ENCODE results near the gene PRSS27.

The PRSS27 gene

GRCh38 chr16:2720064-2720457 is at the start of gene PRSS27:
Gene PRSS27, minus strand, starts transcription at chr16:2720224. Its CDS starts 64 bp downstream, at chr16:2720160.
- no peak for DNase-seq (ENCODE audit: low read depth)
- H3K4me3 ChIP-seq (ENCODE audit: low read depth, low read length), result peak within 1 kb of the TSS; percentile 67

GRCh38 chr16:2769675-2770056 is 49.6 kb upstream of the PRSS27 start:
- H3K4me3 ChIP-seq (ENCODE audit: low read depth, low read length), result no peak overlapping the region
- peak; percentile 42 for DNase-seq (ENCODE audit: low read depth)

GRCh38 chr16:2769100-2769529 is 49.1 kb upstream of the PRSS27 start:
- no peak for DNase-seq (ENCODE audit: low read depth)

GRCh38 chr16:2768403-2769089 is 48.5 kb upstream of the PRSS27 start:
- no peak overlapping the region for H3K4me3 ChIP-seq (ENCODE audit: low read depth, low read length)
- DNase-seq (ENCODE audit: low read depth), result no peak

More at GRCh38 chr16:2769100-2769529, 49.1 kb upstream of the PRSS27 start:
- no peak overlapping the region for H3K4me3 ChIP-seq (ENCODE audit: low read depth, low read length)

GRCh38 chr16:2767891-2768290 is 47.9 kb upstream of the PRSS27 start:
- H3K4me3 ChIP-seq (ENCODE audit: low read depth, low read length), result no peak overlapping the region
- DNase-seq (ENCODE audit: low read depth), result no peak

GRCh38 chr16:2767140-2767731 is 47.2 kb upstream of the PRSS27 start:
- DNase-seq (ENCODE audit: low read depth), result no peak
- no peak overlapping the region for H3K4me3 ChIP-seq (ENCODE audit: low read depth, low read length)

- H3K4me3 ChIP-seq (ENCODE audit: low read depth, low read length), result no peak overlapping the region
- DNase-seq (ENCODE audit: low read depth), result no peak
Measured at GRCh38 chr16:2766430-2767139, 46.6 kb upstream of the PRSS27 start.

- no peak for DNase-seq (ENCODE audit: low read depth)
- no peak overlapping the region for H3K4me3 ChIP-seq (ENCODE audit: low read depth, low read length)
Measured at GRCh38 chr16:2765462-2766404, 45.7 kb upstream of the PRSS27 start.

- DNase-seq (ENCODE audit: low read depth), result no peak
Measured at GRCh38 chr16:2764718-2765117, 44.7 kb upstream of the PRSS27 start.

GRCh38 chr16:2763173-2763572 is 43.1 kb upstream of the PRSS27 start:
- DNase-seq (ENCODE audit: low read depth), result no peak
- no peak overlapping the region for H3K4me3 ChIP-seq (ENCODE audit: low read depth, low read length)

More at GRCh38 chr16:2764718-2765117, 44.7 kb upstream of the PRSS27 start:
- H3K4me3 ChIP-seq (ENCODE audit: low read depth, low read length), result no peak overlapping the region

GRCh38 chr16:2762711-2763110 is 42.7 kb upstream of the PRSS27 start:
- H3K4me3 ChIP-seq (ENCODE audit: low read depth, low read length), result no peak overlapping the region
- DNase-seq (ENCODE audit: low read depth), result no peak

- no peak overlapping the region for H3K4me3 ChIP-seq (ENCODE audit: low read depth, low read length)
- no peak for DNase-seq (ENCODE audit: low read depth)
Measured at GRCh38 chr16:2761886-2762583, 42.0 kb upstream of the PRSS27 start.

- H3K4me3 ChIP-seq (ENCODE audit: low read depth, low read length), result no peak overlapping the region
- no peak for DNase-seq (ENCODE audit: low read depth)
Measured at GRCh38 chr16:2761472-2761871, 41.4 kb upstream of the PRSS27 start.

GRCh38 chr16:2757344-2757743 is 37.3 kb upstream of the PRSS27 start:
- no peak for DNase-seq (ENCODE audit: low read depth)
- H3K4me3 ChIP-seq (ENCODE audit: low read depth, low read length), result no peak overlapping the region

- no peak for DNase-seq (ENCODE audit: low read depth)
- no peak overlapping the region for H3K4me3 ChIP-seq (ENCODE audit: low read depth, low read length)
Measured at GRCh38 chr16:2756288-2757015, 36.4 kb upstream of the PRSS27 start.

- DNase-seq (ENCODE audit: low read depth), result no peak
- H3K4me3 ChIP-seq (ENCODE audit: low read depth, low read length), result no peak overlapping the region
Measured at GRCh38 chr16:2755158-2755557, 35.1 kb upstream of the PRSS27 start.

GRCh38 chr16:2753733-2754020 is 33.7 kb upstream of the PRSS27 start:
- no peak for DNase-seq (ENCODE audit: low read depth)
- H3K4me3 ChIP-seq (ENCODE audit: low read depth, low read length), result peak overlapping the region; percentile 73

- peak overlapping the region; percentile 73 for H3K4me3 ChIP-seq (ENCODE audit: low read depth, low read length)
- peak; percentile 32 for DNase-seq (ENCODE audit: low read depth)
Measured at GRCh38 chr16:2752850-2753732, 33.1 kb upstream of the PRSS27 start.

Measured in skeletal muscle cell (primary cell).